ENCODE results near the gene HSPA1L. TPM values are rescaled to one million over a fixed set of nuclear protein-coding genes. Genes with fewer than 3 reads are reported as not detected.

Gene HSPA1L
- total and polyA plus RNA-seq, 2 donors (not counting 3 experiments of a cell fraction or from before 2014, with no cell fraction given): 0.32 to 0.77 TPM

DNA sequence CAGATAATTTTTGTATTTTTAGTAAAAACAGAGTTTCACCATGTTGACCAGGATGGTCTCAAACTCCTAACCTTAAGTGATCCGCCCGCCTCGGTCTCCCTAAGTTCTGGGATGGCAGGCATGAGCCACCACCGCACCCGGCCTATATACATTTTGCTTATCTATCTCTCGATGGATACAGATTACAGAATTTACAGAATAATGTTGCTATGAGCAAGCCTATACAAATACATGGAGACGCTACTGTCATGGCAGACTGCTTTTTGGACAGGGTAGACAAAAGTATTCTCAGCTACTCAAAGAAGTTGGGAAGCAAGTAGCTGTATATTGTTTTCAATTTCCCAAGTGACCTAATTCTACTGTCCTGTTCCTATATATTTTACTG is 1.6 kb downstream of the HSPA1L start:
- intact Hi-C loops (cut with micrococcal nuclease) (no loop called here), dilution Hi-C loops (cut with MboI; ENCODE audit: extremely low pct_ligation_motif_present, low sequenced_read_pairs) (no loop called here)
- FAIRE-seq (peak; percentile 62), DNase-seq (ENCODE audit: low read depth, low spot score) (no peak)
- H3K27ac ChIP-seq (ENCODE audit: insufficient read depth, low read depth, low read length): no peak overlapping the region
- no peaks in the 10 kb centered on the region for H3K36me3 ChIP-seq (ENCODE audit: control insufficient read depth in 2 of 2, extremely low read depth in 1 of 2, insufficient read depth in 2 of 2, low read length in 2 of 2)
- H3K9ac ChIP-seq (replicated peaks; ENCODE audit: extremely low read depth, insufficient read depth, low read length): peak overlapping the region; percentile 54
- POLR2A ChIA-PET: interaction anchor here (1.4 to 2.3 kb wide), 3 partner anchors 13 to 76 kb away, joined by 6 to 43 read pairs (median 11); partner anchors contain the start of gene HSPA1B
- H3K79me2 ChIP-seq (ENCODE audit: control insufficient read depth, insufficient read depth, low read length): peaks cover 13% of the 10 kb centered on the region
- H3K4me1 ChIP-seq (ENCODE audit: control insufficient read depth, extremely low read depth, insufficient read depth, low read length): peaks cover 20% of the 10 kb centered on the region
- CTCF ChIA-PET: interaction anchor here (1.0 to 3.3 kb wide), 6 partner anchors 14 to 84 kb away, joined by 3 to 18 read pairs (median 8); partner anchors contain the start of genes HSPA1B and VARS1
- BruUV-seq (replicated peaks): no TSS peak
- TF ChIP-seq MYC (IDR thresholded peaks at IDR 0.05; ENCODE audit: low read depth, low read length) (no peak), EZH2 (IDR thresholded peaks at IDR 0.05; ENCODE audit: borderline replicate concordance, low read depth, low read length, severe bottlenecking) (no peak), POLR2AphosphoS5 (IDR thresholded peaks at IDR 0.05; ENCODE audit: insufficient read depth, low read depth, low read length) (no peak), POLR2A (IDR thresholded peaks at IDR 0.05; ENCODE audit: low read depth, low read length) (no peak), JUN (IDR thresholded peaks at IDR 0.05; ENCODE audit: borderline replicate concordance, insufficient read depth, insufficient read length, low read depth) (no peak), GATA2 (IDR thresholded peaks at IDR 0.05; ENCODE audit: insufficient read depth, insufficient read length, low read depth, low read length) (no peak), FOS (IDR thresholded peaks at IDR 0.05; ENCODE audit: borderline replicate concordance, insufficient read depth, low read length) (no peak)
- TF ChIP-seq, protein P1, sequence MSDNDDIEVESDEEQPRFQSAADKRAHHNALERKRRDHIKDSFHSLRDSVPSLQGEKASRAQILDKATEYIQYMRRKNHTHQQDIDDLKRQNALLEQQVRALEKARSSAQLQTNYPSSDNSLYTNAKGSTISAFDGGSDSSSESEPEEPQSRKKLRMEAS (IDR thresholded peaks at IDR 0.05; ENCODE audit: insufficient read depth, insufficient read length): no peak
- TF ChIP-seq, protein P2, sequence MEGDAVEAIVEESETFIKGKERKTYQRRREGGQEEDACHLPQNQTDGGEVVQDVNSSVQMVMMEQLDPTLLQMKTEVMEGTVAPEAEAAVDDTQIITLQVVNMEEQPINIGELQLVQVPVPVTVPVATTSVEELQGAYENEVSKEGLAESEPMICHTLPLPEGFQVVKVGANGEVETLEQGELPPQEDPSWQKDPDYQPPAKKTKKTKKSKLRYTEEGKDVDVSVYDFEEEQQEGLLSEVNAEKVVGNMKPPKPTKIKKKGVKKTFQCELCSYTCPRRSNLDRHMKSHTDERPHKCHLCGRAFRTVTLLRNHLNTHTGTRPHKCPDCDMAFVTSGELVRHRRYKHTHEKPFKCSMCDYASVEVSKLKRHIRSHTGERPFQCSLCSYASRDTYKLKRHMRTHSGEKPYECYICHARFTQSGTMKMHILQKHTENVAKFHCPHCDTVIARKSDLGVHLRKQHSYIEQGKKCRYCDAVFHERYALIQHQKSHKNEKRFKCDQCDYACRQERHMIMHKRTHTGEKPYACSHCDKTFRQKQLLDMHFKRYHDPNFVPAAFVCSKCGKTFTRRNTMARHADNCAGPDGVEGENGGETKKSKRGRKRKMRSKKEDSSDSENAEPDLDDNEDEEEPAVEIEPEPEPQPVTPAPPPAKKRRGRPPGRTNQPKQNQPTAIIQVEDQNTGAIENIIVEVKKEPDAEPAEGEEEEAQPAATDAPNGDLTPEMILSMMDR (IDR thresholded peaks at IDR 0.05; ENCODE audit: extremely low read depth in 1 of 2, insufficient read depth in 1 of 2, low read depth in 1 of 2, low read length in 2 of 2): no peak
- H3K9me1 ChIP-seq (replicated peaks; ENCODE audit: control insufficient read depth, extremely low read depth, insufficient read depth, low read length): no peaks in the 10 kb centered on the region
- no peaks in the 10 kb centered on the region for H4K20me1 ChIP-seq (replicated peaks; ENCODE audit: control insufficient read depth, extremely low read depth, insufficient read depth, low read length)
- no peaks in the 10 kb centered on the region for H3K9me3 ChIP-seq (replicated peaks; ENCODE audit: control insufficient read depth, insufficient read depth, low read length)
- H2AFZ ChIP-seq (ENCODE audit: low read depth, low read length): peak overlapping the region; percentile 82
- no peaks in the 10 kb centered on the region for H3K27me3 ChIP-seq (ENCODE audit: control insufficient read depth in 2 of 2, insufficient read depth in 2 of 2, low read length in 2 of 2)
- H3K4me3 ChIP-seq (replicated peaks in 1 of 3; ENCODE audit: insufficient read depth in 1 of 3, low read depth in 1 of 3, low read length in 3 of 3): no peak overlapping the region
- peak overlapping the region; percentile 79 for H3K4me2 ChIP-seq (ENCODE audit: insufficient read depth, low read length)
